HL-60 (cell line): Measurements from ENCODE around the gene P2RY11.

Source experiments
- DNase-seq, 2 experiments: peaks; one replicate each; pipeline ENCODE4 v3.0.0-alpha.2; 2010 to 2020; ENCODE audit warnings: low read depth in 1 of 2, low spot score in 1 of 2
- H3K27ac ChIP-seq: fragments of 250-450 bp; sonication (Bioruptor Pico); replicated peaks from 2 replicates; pipeline ENCODE4 v1.5.1; 2020; ENCODE audit warnings: mild to moderate bottlenecking, moderate library complexity
- H3K27me3 ChIP-seq: fragments of 250-450 bp; sonication (Bioruptor Pico); 2 replicates; pipeline ENCODE4 v1.5.1; 2021; ENCODE audit warnings: mild to moderate bottlenecking, moderate library complexity; ENCODE audit not compliant: insufficient read depth, poor library complexity, severe bottlenecking
- H3K4me3 ChIP-seq: replicated peaks from 2 replicates; pipeline ENCODE4 v1.5.1; 2011; ENCODE audit warnings: mild to moderate bottlenecking, control low read depth, low read length; ENCODE audit not compliant: insufficient read depth
- GABPA ChIP-seq: IDR thresholded peaks from 2 replicates; pipeline ENCODE4 v1.6.1; 2012; ENCODE audit warnings: low read depth
- POLR2AphosphoS5 ChIP-seq: IDR thresholded peaks from 2 replicates; pipeline ENCODE4 v1.6.1; 2012; ENCODE audit warnings: low read depth
- SPI1 ChIP-seq: IDR thresholded peaks from 2 replicates; pipeline ENCODE4 v1.6.1; 2012; ENCODE audit warnings: low read depth, mild to moderate bottlenecking, borderline replicate concordance
- TF ChIP-seq, protein P1 (sequence below): IDR thresholded peaks from 2 replicates; pipeline ENCODE4 v1.6.1; 2012; ENCODE audit warnings: low read depth; ENCODE audit not compliant: insufficient replicate concordance
- TF ChIP-seq, protein P2 (sequence below): IDR thresholded peaks from one replicate; pipeline ENCODE4 v1.5.1; 2011; ENCODE audit warnings: low read length, control low read depth, inconsistent platforms; ENCODE audit not compliant: insufficient read depth

Gene P2RY11

DNA sequence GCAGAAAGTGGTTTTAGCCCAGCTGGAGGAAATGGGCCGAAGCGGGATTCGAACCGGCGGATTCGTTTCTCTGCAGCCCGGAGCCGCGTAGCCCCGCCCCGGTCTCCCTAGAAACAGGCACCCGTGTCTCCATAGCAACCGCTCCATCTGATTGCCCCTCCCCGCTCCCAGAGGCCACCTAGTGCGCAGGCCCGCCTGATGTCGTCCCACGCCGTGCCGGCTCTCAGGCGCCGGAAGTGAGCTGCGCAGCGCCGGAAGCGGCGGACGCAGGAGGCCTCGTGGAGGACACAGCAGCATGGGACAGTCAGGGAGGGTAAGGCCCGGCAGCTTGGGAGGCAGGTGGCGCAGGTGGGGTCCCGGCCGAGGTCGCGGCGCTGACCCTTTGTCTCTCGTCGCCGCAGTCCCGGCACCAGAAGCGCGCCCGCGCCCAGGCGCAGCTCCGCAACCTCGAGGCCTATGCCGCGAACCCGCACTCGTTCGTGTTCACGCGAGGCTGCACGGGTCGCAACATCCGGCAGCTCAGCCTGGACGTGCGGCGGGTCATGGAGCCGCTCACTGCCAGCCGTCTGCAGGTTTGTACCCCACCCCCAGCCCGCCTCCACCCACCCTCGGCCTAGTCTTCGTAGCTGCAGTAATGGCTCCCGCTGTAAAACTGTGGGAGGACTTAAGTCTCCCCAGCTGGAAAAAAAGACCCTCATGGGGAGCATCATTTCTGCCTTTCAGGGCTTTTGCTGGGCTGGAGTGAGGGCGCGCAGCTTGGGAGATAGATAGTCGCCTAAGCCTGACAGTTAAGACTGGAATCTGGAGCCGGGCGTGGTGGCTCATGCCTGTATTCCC lies 5.2 kb upstream of the P2RY11 start, which contains the start of gene PPAN:
Gene PPAN, plus strand, starts transcription at position 263 of the 837 bp plus-strand sequence. Its CDS starts 33 bp downstream, at position 296.
- TF ChIP-seq, protein P1, sequence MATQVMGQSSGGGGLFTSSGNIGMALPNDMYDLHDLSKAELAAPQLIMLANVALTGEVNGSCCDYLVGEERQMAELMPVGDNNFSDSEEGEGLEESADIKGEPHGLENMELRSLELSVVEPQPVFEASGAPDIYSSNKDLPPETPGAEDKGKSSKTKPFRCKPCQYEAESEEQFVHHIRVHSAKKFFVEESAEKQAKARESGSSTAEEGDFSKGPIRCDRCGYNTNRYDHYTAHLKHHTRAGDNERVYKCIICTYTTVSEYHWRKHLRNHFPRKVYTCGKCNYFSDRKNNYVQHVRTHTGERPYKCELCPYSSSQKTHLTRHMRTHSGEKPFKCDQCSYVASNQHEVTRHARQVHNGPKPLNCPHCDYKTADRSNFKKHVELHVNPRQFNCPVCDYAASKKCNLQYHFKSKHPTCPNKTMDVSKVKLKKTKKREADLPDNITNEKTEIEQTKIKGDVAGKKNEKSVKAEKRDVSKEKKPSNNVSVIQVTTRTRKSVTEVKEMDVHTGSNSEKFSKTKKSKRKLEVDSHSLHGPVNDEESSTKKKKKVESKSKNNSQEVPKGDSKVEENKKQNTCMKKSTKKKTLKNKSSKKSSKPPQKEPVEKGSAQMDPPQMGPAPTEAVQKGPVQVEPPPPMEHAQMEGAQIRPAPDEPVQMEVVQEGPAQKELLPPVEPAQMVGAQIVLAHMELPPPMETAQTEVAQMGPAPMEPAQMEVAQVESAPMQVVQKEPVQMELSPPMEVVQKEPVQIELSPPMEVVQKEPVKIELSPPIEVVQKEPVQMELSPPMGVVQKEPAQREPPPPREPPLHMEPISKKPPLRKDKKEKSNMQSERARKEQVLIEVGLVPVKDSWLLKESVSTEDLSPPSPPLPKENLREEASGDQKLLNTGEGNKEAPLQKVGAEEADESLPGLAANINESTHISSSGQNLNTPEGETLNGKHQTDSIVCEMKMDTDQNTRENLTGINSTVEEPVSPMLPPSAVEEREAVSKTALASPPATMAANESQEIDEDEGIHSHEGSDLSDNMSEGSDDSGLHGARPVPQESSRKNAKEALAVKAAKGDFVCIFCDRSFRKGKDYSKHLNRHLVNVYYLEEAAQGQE, result no peak
- peak; percentile 92 for TF ChIP-seq POLR2AphosphoS5
- no peak for TF ChIP-seq SPI1
- peak; percentile 95 for TF ChIP-seq GABPA
- peak within 1 kb of the TSS; percentile 85 for H3K4me3 ChIP-seq
- H3K27me3 ChIP-seq, result no peaks in the 10 kb centered on the region
- DNase-seq, result peak; percentile 97 to 98
- peak within 1 kb of the TSS; percentile 95 for H3K27ac ChIP-seq

DNA sequence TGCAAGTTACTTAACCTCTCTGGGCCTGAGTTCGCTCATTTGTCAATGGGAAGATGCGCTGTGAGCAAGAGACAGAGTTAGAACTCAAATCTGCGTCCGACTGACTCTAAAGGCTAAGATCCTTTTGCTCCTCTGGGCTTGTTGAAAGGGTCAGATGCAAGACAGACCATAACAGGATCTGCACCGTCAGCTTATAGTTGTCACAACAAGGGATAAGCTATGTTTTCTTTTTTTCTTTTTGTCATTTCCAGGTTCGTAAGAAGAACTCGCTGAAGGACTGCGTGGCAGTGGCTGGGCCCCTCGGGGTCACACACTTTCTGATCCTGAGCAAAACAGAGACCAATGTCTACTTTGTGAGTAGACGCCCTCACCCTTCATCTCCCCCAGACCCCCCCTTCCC lies 4.2 kb upstream of the P2RY11 start:
- Histone ChIP-seq H3K4me3 (peak overlapping the region; percentile 85), H3K27me3 (no peaks in the 10 kb centered on the region), H3K27ac (peak overlapping the region; percentile 95)
- TF ChIP-seq, protein P1, result no peak
- 0 out of 2 replicates have a peak, but pooled peaks have one; percentile 4 for TF ChIP-seq POLR2AphosphoS5
- TF ChIP-seq, protein P2, sequence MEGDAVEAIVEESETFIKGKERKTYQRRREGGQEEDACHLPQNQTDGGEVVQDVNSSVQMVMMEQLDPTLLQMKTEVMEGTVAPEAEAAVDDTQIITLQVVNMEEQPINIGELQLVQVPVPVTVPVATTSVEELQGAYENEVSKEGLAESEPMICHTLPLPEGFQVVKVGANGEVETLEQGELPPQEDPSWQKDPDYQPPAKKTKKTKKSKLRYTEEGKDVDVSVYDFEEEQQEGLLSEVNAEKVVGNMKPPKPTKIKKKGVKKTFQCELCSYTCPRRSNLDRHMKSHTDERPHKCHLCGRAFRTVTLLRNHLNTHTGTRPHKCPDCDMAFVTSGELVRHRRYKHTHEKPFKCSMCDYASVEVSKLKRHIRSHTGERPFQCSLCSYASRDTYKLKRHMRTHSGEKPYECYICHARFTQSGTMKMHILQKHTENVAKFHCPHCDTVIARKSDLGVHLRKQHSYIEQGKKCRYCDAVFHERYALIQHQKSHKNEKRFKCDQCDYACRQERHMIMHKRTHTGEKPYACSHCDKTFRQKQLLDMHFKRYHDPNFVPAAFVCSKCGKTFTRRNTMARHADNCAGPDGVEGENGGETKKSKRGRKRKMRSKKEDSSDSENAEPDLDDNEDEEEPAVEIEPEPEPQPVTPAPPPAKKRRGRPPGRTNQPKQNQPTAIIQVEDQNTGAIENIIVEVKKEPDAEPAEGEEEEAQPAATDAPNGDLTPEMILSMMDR, result no peak
- no peak for TF ChIP-seq GABPA
- no peak for TF ChIP-seq SPI1
- no peak for DNase-seq

DNA sequence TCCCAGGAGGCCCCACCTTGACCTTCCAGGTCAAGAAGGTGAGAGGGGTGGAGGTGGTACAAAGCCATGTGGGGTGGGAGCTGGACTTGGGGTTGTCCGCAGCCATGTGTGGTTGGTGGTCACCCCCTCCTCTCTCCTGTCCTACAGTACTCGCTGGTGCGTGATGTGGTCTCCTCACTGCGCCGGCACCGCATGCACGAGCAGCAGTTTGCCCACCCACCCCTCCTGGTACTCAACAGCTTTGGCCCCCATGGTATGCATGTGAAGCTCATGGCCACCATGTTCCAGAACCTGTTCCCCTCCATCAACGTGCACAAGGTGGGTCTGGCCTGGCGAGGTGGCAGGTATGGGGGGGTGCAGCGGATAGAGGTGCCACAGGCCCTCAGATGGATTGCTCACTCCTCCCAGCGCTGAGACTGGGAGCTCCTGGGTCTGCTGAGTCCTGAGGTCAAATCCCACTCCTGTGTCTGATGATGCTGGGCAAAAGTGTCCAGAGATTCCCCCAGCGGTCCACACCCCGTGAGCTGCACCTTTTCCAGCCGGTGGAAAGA lies 3.6 kb upstream of the P2RY11 start:
- no peaks in the 10 kb centered on the region for H3K27me3 ChIP-seq
- no peak for DNase-seq
- H3K27ac ChIP-seq, result peak overlapping the region; percentile 95
- TF ChIP-seq SPI1 (no peak), GABPA (no peak), POLR2AphosphoS5 (no peak)
- TF ChIP-seq, protein P2, result no peak
- TF ChIP-seq, protein P1, result no peak
- H3K4me3 ChIP-seq, result peak overlapping the region; percentile 85; the same call in 1 of the 2 replicates
